DND-41 (cell line): ENCODE measurements around the gene CCDC150.
"Not testable (repeated sequence)": the region's sequence is repeated elsewhere in the genome, so short reads cannot be mapped to it uniquely, and the experiment has no call there.

Experiments
- CTCF ChIP-seq: IDR thresholded peaks from 2 replicates; pipeline ENCODE4 v1.5.1; 2012; ENCODE audit warnings: borderline replicate concordance, low read length, moderate library complexity, mild to moderate bottlenecking; ENCODE audit not compliant: poor library complexity, severe bottlenecking; ENCODE audit errors: extremely low read depth
- EZH2 ChIP-seq: IDR thresholded peaks from 3 replicates; pipeline ENCODE4 v1.6.1; 2012; ENCODE audit warnings: borderline replicate concordance, low read depth, mild to moderate bottlenecking, moderate library complexity, low read length, inconsistent platforms; ENCODE audit not compliant: severe bottlenecking

GRCh38 chr2:196607896-196608295 is 31.6 kb upstream of the CCDC150 start:
- not testable (repeated sequence) for TF ChIP-seq CTCF, EZH2
